Vagina (tissue), 2 donors: ENCODE measurements around the gene GID4. TPM values are rescaled to one million over a fixed set of nuclear protein-coding genes. Genes with fewer than 3 reads are reported as not detected.

ENCODE experiments used
- DNase-seq, 2 donors: peaks; one replicate each; pipeline ENCODE4 v3.0.0-alpha.2; 2017; ENCODE audit errors: extremely low spot score in 2 of 2
- H3K27ac ChIP-seq: fragments of 200-600 bp; sonication (generic); one replicate; pipeline ENCODE4 v1.5.1; 2019
- H3K27me3 ChIP-seq: fragments of 200-600 bp; sonication (generic); one replicate; pipeline ENCODE4 v1.5.1; 2019
- H3K36me3 ChIP-seq, 2 donors: fragments of 200-600 bp; sonication (generic); one replicate each; pipeline ENCODE4 v1.5.1; 2017 to 2019
- H3K4me1 ChIP-seq: fragments of 200-600 bp; sonication (generic); one replicate; pipeline ENCODE4 v1.5.1; 2019
- H3K4me3 ChIP-seq, 2 donors: fragments of 200-600 bp; sonication (generic); 1 replicate in 1 of 2; 2 replicates in 1 of 2; pipeline ENCODE4 v1.5.1; 2016 to 2019
- H3K9me3 ChIP-seq: fragments of 200-600 bp; sonication (generic); one replicate; pipeline ENCODE4 v1.5.1; 2019
- POLR2A ChIP-seq, 2 donors: fragments of 450-650 bp; IDR thresholded peaks; one replicate each; pipeline ENCODE4 v1.6.1; 2017; ENCODE audit warnings: antibody characterized with exemption in 2 of 2, mild to moderate bottlenecking in 2 of 2, moderate library complexity in 2 of 2
- POLR2AphosphoS5 ChIP-seq, 2 donors: sonication (generic); formaldehyde crosslinking; IDR thresholded peaks; one replicate each; pipeline ENCODE4 v1.9.0; 2017; ENCODE audit warnings: antibody characterized with exemption in 2 of 2, mild to moderate bottlenecking in 2 of 2, low read depth in 1 of 2; ENCODE audit not compliant: insufficient read depth in 1 of 2
- intact Hi-C: fragments of 100-400 bp; cut with DNase I; formaldehyde crosslinking; loops from one replicate; pipeline ENCODE4 v1.15.1; 2023
- total RNA-seq: library from RNA; depleted of rRNA; stranded (reverse); fragments of >200 nt; gene quantifications from one replicate; pipeline ENCODE4 v1.2.3, GENCODE V29; 2016
- TF ChIP-seq, protein P1 (sequence below), 3 experiments: fragments of 450-650 bp in 2 of 3; fragments of 200-600 bp in 1 of 3; sonication (generic) in 1 of 3; IDR thresholded peaks; one replicate each; pipeline ENCODE4 v1.5.1; 2017 to 2019; ENCODE audit warnings: antibody characterized with exemption in 3 of 3, mild to moderate bottlenecking in 2 of 3, moderate library complexity in 2 of 3

GID4 gene
- total RNA-seq, 1 donor from 2014 or later, result 11.3 TPM

- intact Hi-C loops, result no loop called here
- DNase-seq, result no peak
- Histone ChIP-seq H3K36me3 (no peaks in the 10 kb centered on the region), H3K27me3 (no peaks in the 10 kb centered on the region), H3K27ac (no peak overlapping the region), H3K4me3 (no peak overlapping the region), H3K9me3 (no peaks in the 10 kb centered on the region), H3K4me1 (no peaks in the 10 kb centered on the region)
- TF ChIP-seq POLR2A (IDR thresholded peaks at IDR 0.05) (no peak), POLR2AphosphoS5 (IDR thresholded peaks at IDR 0.05; ENCODE audit: insufficient read depth in 1 of 2, low read depth in 1 of 2) (no peak)
- TF ChIP-seq, protein P1, sequence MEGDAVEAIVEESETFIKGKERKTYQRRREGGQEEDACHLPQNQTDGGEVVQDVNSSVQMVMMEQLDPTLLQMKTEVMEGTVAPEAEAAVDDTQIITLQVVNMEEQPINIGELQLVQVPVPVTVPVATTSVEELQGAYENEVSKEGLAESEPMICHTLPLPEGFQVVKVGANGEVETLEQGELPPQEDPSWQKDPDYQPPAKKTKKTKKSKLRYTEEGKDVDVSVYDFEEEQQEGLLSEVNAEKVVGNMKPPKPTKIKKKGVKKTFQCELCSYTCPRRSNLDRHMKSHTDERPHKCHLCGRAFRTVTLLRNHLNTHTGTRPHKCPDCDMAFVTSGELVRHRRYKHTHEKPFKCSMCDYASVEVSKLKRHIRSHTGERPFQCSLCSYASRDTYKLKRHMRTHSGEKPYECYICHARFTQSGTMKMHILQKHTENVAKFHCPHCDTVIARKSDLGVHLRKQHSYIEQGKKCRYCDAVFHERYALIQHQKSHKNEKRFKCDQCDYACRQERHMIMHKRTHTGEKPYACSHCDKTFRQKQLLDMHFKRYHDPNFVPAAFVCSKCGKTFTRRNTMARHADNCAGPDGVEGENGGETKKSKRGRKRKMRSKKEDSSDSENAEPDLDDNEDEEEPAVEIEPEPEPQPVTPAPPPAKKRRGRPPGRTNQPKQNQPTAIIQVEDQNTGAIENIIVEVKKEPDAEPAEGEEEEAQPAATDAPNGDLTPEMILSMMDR (IDR thresholded peaks at IDR 0.05), result no peak
Measured at GRCh38 chr17:18002171-18002570, 37.0 kb upstream of the GID4 start.

DNA sequence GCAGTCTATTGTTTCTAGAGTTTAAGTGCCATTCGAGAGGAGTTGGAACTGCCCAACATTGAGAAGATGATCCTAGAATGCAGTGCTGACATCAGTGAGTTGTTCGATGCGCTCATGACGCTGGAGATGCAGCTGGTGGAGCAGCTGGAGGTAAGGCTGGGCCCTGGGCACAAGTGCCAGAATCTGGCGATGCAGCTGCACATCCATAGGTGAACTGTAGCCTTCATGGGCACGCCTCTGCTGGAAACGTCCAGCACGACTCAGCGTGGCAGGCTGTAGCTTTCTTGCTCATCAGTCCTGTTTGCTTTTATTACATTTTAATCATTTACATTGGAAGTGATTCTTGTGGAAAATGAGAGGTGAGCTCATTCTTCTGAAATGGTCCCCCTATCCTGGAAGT, 34.9 kb upstream of the GID4 start:
- H3K9me3 ChIP-seq, result no peaks in the 10 kb centered on the region
- TF ChIP-seq POLR2A (IDR thresholded peaks at IDR 0.05) (no peak), POLR2AphosphoS5 (IDR thresholded peaks at IDR 0.05; ENCODE audit: insufficient read depth in 1 of 2, low read depth in 1 of 2) (no peak)
- TF ChIP-seq, protein P1 (IDR thresholded peaks at IDR 0.05), result no peak
- no peaks in the 10 kb centered on the region for H3K27me3 ChIP-seq
- no peak overlapping the region for H3K27ac ChIP-seq
- intact Hi-C loops, result no loop called here
- H3K4me3 ChIP-seq, result no peak overlapping the region
- H3K4me1 ChIP-seq, result no peaks in the 10 kb centered on the region
- no peak for DNase-seq
- H3K36me3 ChIP-seq, result no peaks in the 10 kb centered on the region

DNA sequence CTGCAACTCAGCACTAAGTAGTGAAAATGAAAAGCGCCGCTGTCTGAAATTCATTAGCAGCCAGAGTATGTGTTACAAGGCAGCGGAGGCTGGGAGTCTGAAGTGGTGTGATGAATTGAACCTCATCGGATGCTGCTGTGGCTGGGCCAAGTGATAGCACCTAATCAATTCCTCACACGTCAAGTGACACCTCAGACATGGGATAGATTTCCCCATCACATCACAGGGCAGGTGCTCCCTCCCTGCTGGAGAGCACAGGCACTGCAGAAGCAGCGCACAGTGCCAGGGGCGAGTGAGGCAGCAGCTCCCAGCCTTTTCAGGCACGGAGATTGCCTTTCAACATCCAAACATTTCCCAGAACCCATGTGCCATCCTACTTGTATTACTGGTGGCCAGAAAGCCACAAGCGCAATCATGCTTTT, 34.3 kb upstream of the GID4 start:
- DNase-seq, result no peak
- H3K4me1 ChIP-seq, result no peaks in the 10 kb centered on the region
- H3K4me3 ChIP-seq, result no peak overlapping the region
- intact Hi-C loops, result no loop called here
- H3K9me3 ChIP-seq, result no peaks in the 10 kb centered on the region
- no peaks in the 10 kb centered on the region for H3K36me3 ChIP-seq
- TF ChIP-seq, protein P1 (IDR thresholded peaks at IDR 0.05), result no peak
- no peak for TF ChIP-seq POLR2AphosphoS5 (IDR thresholded peaks at IDR 0.05; ENCODE audit: insufficient read depth in 1 of 2, low read depth in 1 of 2)
- no peak for TF ChIP-seq POLR2A (IDR thresholded peaks at IDR 0.05)
- no peak overlapping the region for H3K27ac ChIP-seq
- H3K27me3 ChIP-seq, result no peaks in the 10 kb centered on the region

GRCh38 chr17:18005496-18005895, 33.7 kb upstream of the GID4 start:
- intact Hi-C loops, result no loop called here
- H3K9me3 ChIP-seq, result no peaks in the 10 kb centered on the region
- TF ChIP-seq POLR2A (IDR thresholded peaks at IDR 0.05), result no peak
- TF ChIP-seq, protein P1 (IDR thresholded peaks at IDR 0.05), result no peak
- TF ChIP-seq POLR2AphosphoS5 (IDR thresholded peaks at IDR 0.05; ENCODE audit: insufficient read depth in 1 of 2, low read depth in 1 of 2), result no peak
- H3K4me3 ChIP-seq, result no peak overlapping the region
- no peak overlapping the region for H3K27ac ChIP-seq
- H3K4me1 ChIP-seq, result no peaks in the 10 kb centered on the region
- no peaks in the 10 kb centered on the region for H3K27me3 ChIP-seq
- H3K36me3 ChIP-seq, result no peaks in the 10 kb centered on the region
- no peak for DNase-seq

GRCh38 chr17:18006495-18007239, 32.5 kb upstream of the GID4 start:
- no peaks in the 10 kb centered on the region for H3K27me3 ChIP-seq
- peak overlapping the region; percentile 1 for H3K27ac ChIP-seq
- DNase-seq, result no peak
- no peaks in the 10 kb centered on the region for H3K4me1 ChIP-seq
- H3K9me3 ChIP-seq, result no peaks in the 10 kb centered on the region
- intact Hi-C loops, result no loop called here
- TF ChIP-seq POLR2AphosphoS5 (IDR thresholded peaks at IDR 0.05; ENCODE audit: insufficient read depth in 1 of 2, low read depth in 1 of 2) (no peak), POLR2A (IDR thresholded peaks at IDR 0.05) (no peak)
- TF ChIP-seq, protein P1 (IDR thresholded peaks at IDR 0.05), result no peak
- no peaks in the 10 kb centered on the region for H3K36me3 ChIP-seq
- no peak overlapping the region for H3K4me3 ChIP-seq
